GM12891 (cell line): ENCODE results near the gene PLA2G4A.

Source experiments
- PAX5 ChIP-seq: IDR thresholded peaks from 2 replicates; pipeline ENCODE4 v1.6.1; 2011; ENCODE audit warnings: low read length, moderate library complexity, mild to moderate bottlenecking; ENCODE audit not compliant: insufficient read depth, severe bottlenecking
- POLR2A ChIP-seq: IDR thresholded peaks from 2 replicates; pipeline ENCODE4 v1.6.1; 2011; ENCODE audit warnings: low read depth, low read length, control low read depth
- POLR2AphosphoS5 ChIP-seq: IDR thresholded peaks from 2 replicates; pipeline ENCODE4 v1.6.1; 2011; ENCODE audit warnings: low read depth, low read length, control low read depth
- POU2F2 ChIP-seq: IDR thresholded peaks from 2 replicates; pipeline ENCODE4 v1.6.1; 2011; ENCODE audit warnings: low read depth, mild to moderate bottlenecking, control low read depth, low read length, moderate library complexity
- TAF1 ChIP-seq: IDR thresholded peaks from 2 replicates; pipeline ENCODE4 v1.6.1; 2011; ENCODE audit warnings: low read depth, low read length, control low read depth

- TF ChIP-seq POLR2AphosphoS5 (no peak), TAF1 (no peak), POLR2A (no peak), POU2F2 (no peak), PAX5 (no peak)
Measured at GRCh38 chr1:186838380-186839040, 9.8 kb downstream of the PLA2G4A start.
